ENCODE results near the gene KCTD6.
"Not testable (repeated sequence)": the region's sequence is repeated elsewhere in the genome, so short reads cannot be mapped to it uniquely, and the experiment has no call there.

KCTD6 gene

DNA sequence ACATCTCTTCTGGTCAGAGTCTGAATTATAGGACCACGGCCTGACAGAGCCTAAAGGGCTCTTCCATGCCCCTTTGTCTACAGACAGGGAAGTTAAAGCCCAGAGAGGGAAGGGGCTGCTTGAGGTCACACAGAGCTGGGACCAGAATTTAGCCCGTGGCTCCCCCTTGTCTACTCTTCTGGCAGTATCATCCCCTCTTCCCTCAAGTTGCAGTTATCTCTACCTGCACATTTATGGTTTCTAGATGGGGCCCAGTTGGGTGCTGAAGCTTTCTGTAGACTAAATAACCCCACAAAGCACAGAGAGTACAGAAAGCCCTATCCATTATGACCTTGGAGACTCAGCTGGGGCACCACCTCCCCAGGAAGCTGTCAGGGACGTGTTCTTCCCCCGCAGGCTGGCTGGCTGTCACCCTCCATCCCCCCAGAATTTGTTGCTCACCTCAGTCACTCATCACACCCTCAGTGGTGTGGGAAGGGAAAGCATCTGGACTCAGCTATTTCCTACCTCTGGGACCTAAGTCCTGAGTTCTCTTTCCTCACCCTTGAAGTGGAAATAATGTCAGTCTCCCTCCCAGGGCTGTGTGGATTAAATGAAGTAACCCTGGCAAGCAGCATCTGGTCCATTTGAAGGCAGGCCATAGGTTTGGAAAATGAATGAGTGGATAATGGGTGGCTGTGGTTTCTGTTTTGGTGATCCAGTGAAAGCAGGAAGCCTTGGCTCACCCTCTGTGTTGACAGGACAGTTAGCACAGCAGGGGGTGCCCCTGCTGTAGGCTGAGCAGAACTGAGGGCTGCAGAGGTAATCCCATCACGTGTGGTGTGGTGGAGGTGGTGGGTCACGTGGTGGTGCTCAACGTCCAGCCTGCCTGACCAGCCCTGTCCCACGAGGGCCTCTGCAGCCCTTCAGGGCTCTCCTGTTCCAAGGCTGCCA lies 28.8 kb downstream of the KCTD6 start:
- Histone ChIP-seq H3K4me1 (ENCODE audit: insufficient read depth, insufficient read length) (peaks cover 17% of the 10 kb centered on the region), H3K9me3 (ENCODE audit: insufficient read depth, low read length) (no peaks in the 10 kb centered on the region), H3K36me3 (ENCODE audit: insufficient read depth, insufficient read length, low read length) (no peaks in the 10 kb centered on the region), H3K27me3 (ENCODE audit: insufficient read depth, insufficient read length) (no peaks in the 10 kb centered on the region), H3K4me3 (ENCODE audit: insufficient read length, low read depth) (no peak overlapping the region), H3K9ac (ENCODE audit: insufficient read length, low read depth) (no peak overlapping the region)
- DNase-seq (ENCODE audit: low read depth, low spot score), result no peak
- TF ChIP-seq YY1 (IDR thresholded peaks at IDR 0.05; ENCODE audit: insufficient read depth, insufficient read length), result no peak
- no peak for TF ChIP-seq ZNF274 (IDR thresholded peaks at IDR 0.05; ENCODE audit: low read depth, low read length)
- no peak for TF ChIP-seq SUZ12 (IDR thresholded peaks at IDR 0.05; ENCODE audit: extremely low read depth, insufficient read depth, insufficient read length)

DNA sequence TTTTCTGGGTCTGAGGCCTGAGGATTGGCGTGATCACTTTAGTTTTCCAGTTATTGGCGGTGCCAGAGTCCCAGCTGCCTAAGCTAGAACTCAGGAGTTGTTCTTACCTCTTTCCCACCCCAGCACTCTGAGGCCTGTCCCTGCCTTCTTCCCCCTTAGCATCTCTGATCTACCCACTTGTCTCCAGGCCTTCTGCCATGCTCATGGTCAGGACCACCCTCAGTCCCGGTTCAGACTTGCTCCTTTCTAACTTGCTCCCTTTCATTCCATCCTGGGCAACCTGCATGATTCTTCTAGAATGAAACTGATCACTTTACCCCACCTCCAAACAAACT lies 29.4 kb downstream of the KCTD6 start:
- no peak overlapping the region for H3K4me3 ChIP-seq (ENCODE audit: insufficient read length, low read depth)
- no peaks in the 10 kb centered on the region for H3K9me3 ChIP-seq (ENCODE audit: insufficient read depth, low read length)
- no peaks in the 10 kb centered on the region for H3K36me3 ChIP-seq (ENCODE audit: insufficient read depth, insufficient read length, low read length)
- no peak overlapping the region for H3K9ac ChIP-seq (ENCODE audit: insufficient read length, low read depth)
- TF ChIP-seq YY1 (IDR thresholded peaks at IDR 0.05; ENCODE audit: insufficient read depth, insufficient read length) (no peak), ZNF274 (IDR thresholded peaks at IDR 0.05; ENCODE audit: low read depth, low read length) (no peak), SUZ12 (IDR thresholded peaks at IDR 0.05; ENCODE audit: extremely low read depth, insufficient read depth, insufficient read length) (no peak)
- H3K27me3 ChIP-seq (ENCODE audit: insufficient read depth, insufficient read length), result no peaks in the 10 kb centered on the region
- peaks cover 20% of the 10 kb centered on the region for H3K4me1 ChIP-seq (ENCODE audit: insufficient read depth, insufficient read length)
- no peak for DNase-seq (ENCODE audit: low read depth, low spot score)

DNA sequence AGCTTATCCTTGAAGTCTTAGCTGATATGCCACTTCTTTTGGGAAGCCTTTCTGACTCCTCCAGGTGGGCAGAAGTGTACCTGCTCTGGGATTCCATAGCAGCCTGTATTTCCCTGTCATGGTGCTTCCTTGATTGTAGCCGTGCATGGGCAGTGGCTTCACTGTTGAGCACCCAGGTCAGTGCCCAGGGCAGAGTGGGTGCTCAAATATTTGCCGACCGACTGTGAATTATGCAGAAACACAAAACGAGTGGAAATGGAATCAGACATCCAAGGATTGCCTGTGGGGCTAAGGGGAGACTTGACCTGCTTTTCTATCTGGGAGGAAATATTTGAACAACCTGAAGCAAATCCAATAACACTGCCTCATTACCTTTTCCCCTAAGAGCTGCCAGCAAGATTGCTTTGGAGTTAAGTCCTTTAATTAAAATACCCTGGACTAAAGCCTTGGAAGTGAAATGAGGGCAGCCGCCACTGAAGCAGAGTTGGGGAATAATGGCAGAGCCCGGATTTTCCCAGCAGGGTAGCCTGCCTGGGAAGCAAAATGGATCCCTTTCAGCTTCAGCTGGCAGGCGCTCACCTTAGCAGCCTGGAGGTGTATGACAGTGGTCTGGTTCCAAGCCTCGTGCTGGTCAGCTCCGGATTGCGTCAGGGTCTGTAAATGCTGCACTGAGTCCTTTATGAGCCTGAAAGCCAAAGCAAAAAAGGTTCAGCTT lies 30.2 kb downstream of the KCTD6 start:
- peaks cover 24% of the 10 kb centered on the region for H3K4me1 ChIP-seq (ENCODE audit: insufficient read depth, insufficient read length)
- H3K9ac ChIP-seq (ENCODE audit: insufficient read length, low read depth), result no peak overlapping the region
- no peaks in the 10 kb centered on the region for H3K9me3 ChIP-seq (ENCODE audit: insufficient read depth, low read length)
- H3K4me3 ChIP-seq (ENCODE audit: insufficient read length, low read depth), result no peak overlapping the region
- no peak for DNase-seq (ENCODE audit: low read depth, low spot score)
- TF ChIP-seq SUZ12 (IDR thresholded peaks at IDR 0.05; ENCODE audit: extremely low read depth, insufficient read depth, insufficient read length), result no peak
- no peak for TF ChIP-seq YY1 (IDR thresholded peaks at IDR 0.05; ENCODE audit: insufficient read depth, insufficient read length)
- no peak for TF ChIP-seq ZNF274 (IDR thresholded peaks at IDR 0.05; ENCODE audit: low read depth, low read length)
- H3K27me3 ChIP-seq (ENCODE audit: insufficient read depth, insufficient read length), result no peaks in the 10 kb centered on the region
- H3K36me3 ChIP-seq (ENCODE audit: insufficient read depth, insufficient read length, low read length), result no peaks in the 10 kb centered on the region

DNA sequence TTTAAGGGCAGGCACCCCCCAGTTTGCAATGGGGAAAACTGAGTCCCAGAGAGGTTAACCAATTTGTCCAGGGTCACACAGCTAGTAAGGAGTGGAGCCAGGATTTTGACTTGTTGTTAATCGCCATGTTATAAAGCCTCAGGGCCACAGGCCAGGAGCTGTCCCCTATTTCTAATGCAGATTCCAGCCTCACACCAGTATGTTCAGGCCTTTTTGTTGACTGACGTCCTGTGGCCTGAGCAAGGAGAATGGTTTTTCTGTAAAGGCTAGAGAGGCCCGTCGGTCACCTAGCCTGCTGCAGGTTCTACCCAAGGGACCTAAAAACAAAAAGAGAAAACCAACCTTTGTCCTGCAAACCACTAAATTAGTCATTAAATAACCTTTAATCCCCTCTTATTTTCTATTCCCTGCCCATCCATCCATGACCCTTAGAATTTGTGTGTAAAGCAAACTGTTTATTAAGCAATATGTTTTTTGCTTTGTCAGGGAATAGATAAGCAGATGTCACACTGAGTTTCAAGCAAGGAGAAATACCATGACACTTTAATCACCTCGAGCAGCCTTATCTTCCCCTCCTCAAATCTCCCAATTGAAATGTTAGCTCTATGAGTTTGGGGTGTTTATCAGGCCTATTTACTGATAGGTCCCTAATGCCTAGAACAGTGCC lies 31.0 kb downstream of the KCTD6 start:
- no peak overlapping the region for H3K4me3 ChIP-seq (ENCODE audit: insufficient read length, low read depth)
- no peaks in the 10 kb centered on the region for H3K9me3 ChIP-seq (ENCODE audit: insufficient read depth, low read length)
- DNase-seq (ENCODE audit: low read depth, low spot score), result no peak
- TF ChIP-seq YY1 (IDR thresholded peaks at IDR 0.05; ENCODE audit: insufficient read depth, insufficient read length) (no peak), ZNF274 (IDR thresholded peaks at IDR 0.05; ENCODE audit: low read depth, low read length) (no peak), SUZ12 (IDR thresholded peaks at IDR 0.05; ENCODE audit: extremely low read depth, insufficient read depth, insufficient read length) (no peak)
- no peaks in the 10 kb centered on the region for H3K27me3 ChIP-seq (ENCODE audit: insufficient read depth, insufficient read length)
- H3K4me1 ChIP-seq (ENCODE audit: insufficient read depth, insufficient read length), result peaks cover 24% of the 10 kb centered on the region
- no peaks in the 10 kb centered on the region for H3K36me3 ChIP-seq (ENCODE audit: insufficient read depth, insufficient read length, low read length)
- no peak overlapping the region for H3K9ac ChIP-seq (ENCODE audit: insufficient read length, low read depth)

DNA sequence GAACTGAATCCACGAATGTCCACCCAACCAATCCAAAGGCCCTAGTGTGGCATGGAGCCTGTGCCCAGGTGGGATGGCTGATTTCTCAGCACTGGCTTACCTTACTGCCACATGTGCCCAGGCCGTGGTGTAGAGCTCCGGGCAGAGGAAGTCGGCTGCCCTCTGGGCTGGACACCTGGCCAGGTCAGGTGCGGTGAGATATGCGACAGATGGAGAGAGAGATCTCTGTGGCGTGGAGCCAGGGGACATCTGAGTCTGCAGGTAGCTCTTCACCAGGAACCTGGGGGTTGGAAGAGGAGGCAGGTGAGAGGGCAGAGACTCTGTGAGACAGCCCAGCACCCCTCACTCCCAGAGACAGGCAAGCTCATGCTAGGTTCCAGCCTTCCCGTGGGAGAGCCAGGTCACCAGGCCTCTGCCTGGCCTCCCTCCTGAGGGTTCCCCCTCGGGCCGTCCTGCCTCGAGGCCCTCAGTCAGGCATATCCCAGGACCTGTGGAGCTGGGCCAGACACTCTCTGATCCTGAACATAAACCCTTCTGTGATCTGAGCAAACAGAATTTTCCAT lies 32.5 kb downstream of the KCTD6 start:
- Histone ChIP-seq H3K27me3 (ENCODE audit: insufficient read depth, insufficient read length) (no peaks in the 10 kb centered on the region), H3K4me3 (ENCODE audit: insufficient read length, low read depth) (no peak overlapping the region), H3K9me3 (ENCODE audit: insufficient read depth, low read length) (no peaks in the 10 kb centered on the region), H3K9ac (ENCODE audit: insufficient read length, low read depth) (no peak overlapping the region), H3K36me3 (ENCODE audit: insufficient read depth, insufficient read length, low read length) (no peaks in the 10 kb centered on the region), H3K4me1 (ENCODE audit: insufficient read depth, insufficient read length) (peaks cover 28% of the 10 kb centered on the region)
- TF ChIP-seq YY1 (IDR thresholded peaks at IDR 0.05; ENCODE audit: insufficient read depth, insufficient read length) (no peak), SUZ12 (IDR thresholded peaks at IDR 0.05; ENCODE audit: extremely low read depth, insufficient read depth, insufficient read length) (no peak), ZNF274 (IDR thresholded peaks at IDR 0.05; ENCODE audit: low read depth, low read length) (no peak)
- DNase-seq (ENCODE audit: low read depth, low spot score), result no peak

DNA sequence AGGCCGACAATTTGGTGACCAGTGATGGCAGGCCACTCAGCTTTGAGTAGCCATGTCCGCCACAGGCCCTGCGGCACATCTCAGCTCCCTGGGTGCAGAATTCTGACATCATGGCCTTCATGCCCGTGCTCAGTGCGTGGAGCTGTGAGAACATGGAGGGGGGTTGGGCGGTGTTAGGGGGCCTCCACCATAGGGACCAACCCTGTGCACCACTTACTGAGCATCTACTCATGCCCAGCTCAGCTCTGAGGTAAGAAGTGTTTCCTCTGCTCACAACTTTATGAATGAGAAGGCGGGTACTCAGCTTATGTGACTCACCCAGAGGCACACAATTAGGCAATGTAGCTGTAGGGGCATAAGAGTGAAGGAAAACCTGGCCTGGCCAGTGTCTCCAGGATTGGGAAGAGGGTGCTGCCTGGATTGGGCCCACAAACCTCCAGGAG lies 34.6 kb downstream of the KCTD6 start:
- Histone ChIP-seq H3K36me3 (ENCODE audit: insufficient read depth, insufficient read length, low read length) (no peaks in the 10 kb centered on the region), H3K4me1 (ENCODE audit: insufficient read depth, insufficient read length) (peaks cover 26% of the 10 kb centered on the region), H3K9me3 (ENCODE audit: insufficient read depth, low read length) (no peaks in the 10 kb centered on the region), H3K27me3 (ENCODE audit: insufficient read depth, insufficient read length) (no peaks in the 10 kb centered on the region), H3K9ac (ENCODE audit: insufficient read length, low read depth) (no peak overlapping the region), H3K4me3 (ENCODE audit: insufficient read length, low read depth) (no peak overlapping the region)
- no peak for TF ChIP-seq YY1 (IDR thresholded peaks at IDR 0.05; ENCODE audit: insufficient read depth, insufficient read length)
- no peak for TF ChIP-seq SUZ12 (IDR thresholded peaks at IDR 0.05; ENCODE audit: extremely low read depth, insufficient read depth, insufficient read length)
- no peak for TF ChIP-seq ZNF274 (IDR thresholded peaks at IDR 0.05; ENCODE audit: low read depth, low read length)
- DNase-seq (ENCODE audit: low read depth, low spot score), result peak; percentile 44

DNA sequence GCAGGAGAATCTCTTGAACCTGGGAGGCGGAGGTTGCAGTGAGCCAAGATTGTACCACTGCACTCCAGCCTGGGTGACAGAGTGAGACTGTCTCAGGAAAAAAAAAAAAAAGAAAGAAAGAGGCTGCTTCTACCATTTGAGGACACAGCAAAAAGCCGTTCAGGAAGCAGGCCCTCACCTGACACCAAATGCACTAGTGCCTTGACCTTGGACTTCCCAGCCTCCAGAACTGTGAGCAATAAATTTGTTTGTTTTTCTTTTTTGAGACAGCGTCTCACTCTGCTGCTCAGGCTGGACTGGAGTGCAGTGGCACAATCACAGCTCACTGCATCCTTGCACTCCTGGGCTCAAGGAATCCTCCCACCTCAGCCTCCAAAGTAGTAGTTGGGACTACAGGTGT lies 35.5 kb downstream of the KCTD6 start:
- H3K36me3 ChIP-seq (ENCODE audit: insufficient read depth, insufficient read length, low read length); H3K9ac ChIP-seq (ENCODE audit: insufficient read length, low read depth); H3K9me3 ChIP-seq (ENCODE audit: insufficient read depth, low read length); H3K27me3 ChIP-seq (ENCODE audit: insufficient read depth, insufficient read length); DNase-seq (ENCODE audit: low read depth, low spot score); H3K4me3 ChIP-seq (ENCODE audit: insufficient read length, low read depth): not testable (repeated sequence)
- peaks cover 22% of the 10 kb centered on the region for H3K4me1 ChIP-seq (ENCODE audit: insufficient read depth, insufficient read length)
